AG08395 (cell line): ENCODE data around the gene GDF15.
"Not testable (repeated sequence)": the region's sequence is repeated elsewhere in the genome, so short reads cannot be mapped to it uniquely, and the experiment has no call there.

Experiments
- DNase-seq: peaks from one replicate; pipeline ENCODE4 v3.0.0; 2012; ENCODE audit warnings: mixed read lengths, low spot score

The GDF15 gene

GRCh38 chr19:18392417-18392816, 6.5 kb downstream of the GDF15 start:
- DNase-seq: no peak

- DNase-seq: no peak
These were observed 7.0 kb downstream of the GDF15 start for GRCh38 chr19:18392926-18393325.

DNA sequence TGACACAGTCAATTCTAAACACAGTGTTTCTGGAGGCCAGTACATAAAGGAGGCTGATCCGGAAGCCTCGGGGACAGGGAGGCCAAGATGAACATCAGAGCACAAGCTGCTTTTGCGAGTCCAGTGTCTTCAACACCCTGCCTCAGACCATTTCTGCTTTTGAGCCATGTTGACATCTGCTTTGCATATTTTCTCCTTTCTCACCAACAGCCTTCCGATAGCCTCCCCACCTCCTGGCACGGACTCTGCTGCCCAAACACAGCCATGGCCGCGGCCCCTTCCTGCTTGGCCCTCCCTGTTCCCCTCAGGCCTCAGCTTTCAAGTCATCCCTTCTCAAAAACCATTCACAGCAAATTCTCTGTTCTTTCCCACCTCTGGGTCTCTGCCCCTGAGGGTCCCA, 7.9 kb downstream of the GDF15 start:
- no peak for DNase-seq

DNA sequence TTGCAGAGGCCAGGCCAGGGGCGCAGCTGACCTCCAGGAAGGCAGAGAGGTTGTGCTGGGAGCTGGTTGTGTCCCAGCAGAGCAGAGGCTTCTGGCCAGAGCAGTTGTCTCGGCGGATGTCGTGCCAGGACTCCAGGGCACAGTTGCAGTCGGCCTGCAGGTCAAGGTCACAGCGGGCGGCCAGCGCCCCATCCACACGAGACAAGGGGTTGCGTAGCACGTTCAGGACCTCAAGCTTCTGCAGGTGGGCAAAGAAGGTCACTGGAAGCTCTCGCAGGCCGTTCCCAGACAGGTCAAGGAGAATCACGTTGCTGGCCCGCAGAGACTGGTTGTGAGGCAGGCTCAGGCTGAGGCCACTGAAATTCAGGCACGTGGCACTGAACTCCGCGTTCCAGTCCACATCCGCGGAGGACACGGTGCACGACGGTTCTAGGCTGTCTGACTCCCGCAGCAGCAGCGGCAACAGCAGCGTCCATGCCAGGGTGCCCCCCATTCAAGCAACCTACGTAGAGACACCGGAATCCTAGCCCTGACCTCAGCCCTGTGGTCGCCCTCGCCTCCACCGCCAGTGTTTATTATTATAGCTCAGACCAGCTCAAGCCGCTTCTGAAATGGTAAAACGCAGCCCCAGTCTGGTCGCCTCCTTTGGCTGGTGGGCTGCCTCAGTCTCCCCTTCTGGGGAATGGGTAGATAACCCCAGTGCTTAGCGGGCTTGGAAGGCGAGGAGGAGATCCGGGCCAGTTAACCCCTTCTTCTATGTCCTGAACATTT, 10.7 kb downstream of the GDF15 start:
- no peak for DNase-seq

DNA sequence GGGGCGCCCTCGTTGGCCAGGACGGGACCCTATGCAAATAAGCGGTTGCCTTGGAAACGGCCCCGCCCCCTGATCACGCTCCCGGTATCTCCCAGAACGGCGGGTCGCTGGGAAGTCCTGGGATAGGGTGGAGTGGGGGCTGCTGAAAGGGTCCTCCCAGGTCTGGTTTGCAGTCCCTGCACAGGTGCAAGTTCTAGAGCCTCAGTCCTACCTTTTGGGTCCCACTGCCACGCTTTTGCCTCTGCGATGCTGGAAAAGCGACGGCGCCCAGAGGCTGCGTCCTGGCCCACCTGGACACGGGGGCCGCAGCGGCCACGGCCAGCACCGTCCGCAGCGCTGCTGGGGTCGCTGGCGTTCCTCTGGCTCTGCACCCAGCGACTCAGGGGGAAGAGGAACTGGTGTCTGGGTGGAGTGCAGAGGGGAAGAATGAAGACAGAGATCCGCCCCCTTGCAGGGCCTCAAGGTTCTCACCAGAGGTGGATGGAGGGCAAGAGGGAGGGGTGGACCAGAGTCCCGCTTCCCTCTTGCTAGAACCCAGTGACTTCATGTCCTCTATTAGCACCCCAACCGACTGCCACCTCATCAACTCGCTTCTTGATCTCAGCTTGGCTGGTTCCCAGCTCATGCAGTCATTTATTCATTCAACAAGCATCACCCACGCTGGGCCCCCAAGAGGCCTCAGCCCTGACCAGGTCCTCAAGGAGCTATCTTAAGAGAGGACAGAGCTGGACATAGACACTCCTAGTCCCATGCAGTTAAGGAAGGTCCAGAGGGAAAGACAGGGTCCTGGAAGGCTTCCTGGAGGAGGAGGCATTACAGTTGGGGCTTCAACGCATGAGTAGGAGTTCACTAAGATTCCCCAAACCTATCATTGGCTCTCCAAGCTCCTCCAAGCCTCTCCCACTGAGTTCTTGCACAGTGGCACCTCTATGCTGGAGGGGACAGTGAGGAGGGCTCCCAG, 11.6 kb downstream of the GDF15 start, which contains the start of gene LRRC25:
Gene LRRC25 (minus strand): TSS at position 381 of the 961 bp plus-strand sequence. CDS start 659 bp downstream, outside the sequence.
- DNase-seq: no peak

DNA sequence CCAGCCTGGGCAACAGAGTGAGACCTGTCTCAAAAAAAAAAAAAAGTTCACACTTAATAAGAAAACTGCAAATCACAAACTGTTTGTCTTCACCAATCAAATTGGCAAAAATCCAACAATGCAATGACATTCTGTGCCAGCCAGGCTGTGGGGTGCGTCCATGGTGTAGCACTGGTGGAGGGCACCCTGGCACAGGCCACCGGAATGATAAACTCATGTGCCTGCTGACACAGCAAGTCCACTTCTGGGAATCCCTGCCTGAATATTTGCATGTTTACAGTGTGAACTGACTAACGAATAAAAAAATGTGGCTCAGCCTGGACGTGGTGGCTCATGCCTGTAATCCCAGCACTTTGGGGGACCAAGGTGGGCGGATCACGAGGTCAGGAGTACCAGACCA, 13.1 kb downstream of the GDF15 start:
- DNase-seq: peak; percentile 70

DNA sequence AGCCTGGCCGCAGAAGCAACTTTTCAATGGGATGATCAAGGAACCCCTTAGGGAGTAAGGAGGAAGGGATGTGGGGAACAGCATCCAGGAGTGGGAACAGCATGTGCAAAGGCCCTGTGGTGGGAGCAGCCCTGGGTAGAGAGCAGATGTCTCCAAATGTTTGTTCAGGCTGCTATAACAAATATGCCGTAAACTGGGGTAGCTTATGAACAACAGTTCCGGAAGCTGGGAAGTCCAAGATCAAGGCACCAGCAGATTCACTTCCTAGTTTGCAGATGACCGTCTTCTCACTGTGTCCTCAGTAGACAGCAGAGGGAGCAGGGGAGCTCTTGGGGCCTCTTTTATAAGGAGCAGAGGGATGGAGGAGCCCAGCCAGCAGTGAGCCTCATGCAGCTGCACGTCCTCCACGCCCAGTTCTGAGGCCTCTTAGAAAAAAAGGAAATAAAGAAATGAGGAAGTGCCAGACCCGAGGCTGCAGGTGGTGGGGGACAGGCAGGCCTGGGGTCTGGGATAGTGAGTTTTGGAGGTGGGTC, 15.7 kb downstream of the GDF15 start:
- peak; percentile 55 for DNase-seq

GRCh38 chr19:18402455-18403248, 16.7 kb downstream of the GDF15 start:
- DNase-seq: not testable (repeated sequence)

DNA sequence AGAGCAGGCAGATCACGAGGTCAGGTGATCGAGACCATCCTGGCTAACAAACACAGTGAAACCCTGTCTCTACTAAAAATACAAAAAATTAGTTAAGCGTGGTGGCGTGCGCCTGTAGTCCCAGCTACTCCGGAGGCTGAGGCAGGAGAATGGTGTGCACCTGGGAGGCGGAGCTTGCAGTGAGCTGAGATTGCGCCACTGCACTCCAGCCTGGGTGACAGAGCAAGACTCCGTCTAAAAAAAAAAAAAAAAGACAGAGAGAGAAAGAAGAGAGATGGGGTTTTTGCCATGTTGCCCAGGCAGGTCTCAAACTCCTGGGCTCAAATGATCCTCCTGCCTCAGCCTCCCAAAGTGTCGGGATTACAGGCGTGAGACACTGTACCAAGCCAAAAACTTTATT, 19.8 kb downstream of the GDF15 start:
- DNase-seq: not testable (repeated sequence)

- no peak for DNase-seq
These were observed 20.8 kb downstream of the GDF15 start for GRCh38 chr19:18406749-18407148.

DNA sequence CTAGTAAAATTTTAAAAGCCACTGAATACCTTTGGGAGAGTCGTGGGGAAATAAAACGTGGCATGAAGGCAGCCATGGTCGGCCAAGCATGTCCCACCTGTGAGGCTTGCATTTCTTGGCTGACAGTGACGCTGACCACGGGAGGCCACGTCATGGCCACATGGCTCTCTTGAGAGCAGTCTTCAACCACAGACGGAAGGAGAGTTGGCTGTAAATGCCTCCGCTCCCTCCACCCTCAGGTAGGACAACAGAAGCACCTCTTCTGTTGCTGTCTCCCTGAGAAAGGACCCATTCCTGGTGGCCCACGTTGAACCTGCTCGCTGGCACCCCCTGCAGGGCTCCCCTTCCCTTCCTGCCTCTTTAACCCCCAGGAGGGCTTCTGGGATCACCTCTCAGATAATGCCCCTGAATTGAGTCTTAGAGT, 22.1 kb downstream of the GDF15 start:
- DNase-seq: no peak

- no peak for DNase-seq
These were observed 26.8 kb downstream of the GDF15 start for GRCh38 chr19:18412610-18413239.

- DNase-seq: peak; percentile 15
These were observed 28.7 kb downstream of the GDF15 start for GRCh38 chr19:18414504-18415177.

DNA sequence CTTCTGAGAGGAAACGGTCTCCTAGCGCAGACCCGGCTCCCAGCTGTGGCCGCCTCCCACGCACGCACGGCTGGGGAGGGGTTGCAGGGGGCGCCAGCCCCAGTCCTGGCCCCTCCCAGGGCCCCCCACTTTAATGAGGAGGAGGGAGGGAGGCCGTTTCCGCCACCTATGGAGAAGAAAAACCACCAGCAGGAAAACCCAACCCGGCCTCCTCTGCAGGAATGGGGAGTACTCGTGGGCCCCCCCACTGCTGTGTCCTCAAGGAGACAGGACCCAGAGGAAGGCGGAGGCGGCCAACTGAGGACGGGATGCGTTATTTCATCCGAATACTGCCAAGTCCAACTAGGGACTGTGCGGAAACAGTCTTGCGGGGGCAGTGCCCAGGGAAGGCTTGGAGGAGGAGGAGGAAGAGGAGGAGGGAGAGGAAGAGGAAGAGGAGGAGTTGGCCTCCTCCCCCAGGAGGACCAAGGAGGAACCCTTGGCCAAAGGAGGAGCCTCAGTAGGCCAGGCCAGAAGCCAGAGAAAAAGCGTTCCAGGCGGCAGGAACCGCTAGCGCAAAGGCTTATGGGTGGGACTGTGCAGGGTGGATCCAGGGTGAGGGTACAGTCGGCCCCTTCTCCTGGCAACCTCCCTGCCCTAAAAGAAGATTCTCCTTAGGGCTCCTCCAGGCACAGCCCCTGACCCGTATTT, 29.4 kb downstream of the GDF15 start:
- peak; percentile 67 for DNase-seq

GRCh38 chr19:18416778-18417249, 30.9 kb downstream of the GDF15 start:
- DNase-seq: peak; percentile 88

- peak; percentile 69 for DNase-seq
These were observed 31.5 kb downstream of the GDF15 start for GRCh38 chr19:18417250-18418028.

DNA sequence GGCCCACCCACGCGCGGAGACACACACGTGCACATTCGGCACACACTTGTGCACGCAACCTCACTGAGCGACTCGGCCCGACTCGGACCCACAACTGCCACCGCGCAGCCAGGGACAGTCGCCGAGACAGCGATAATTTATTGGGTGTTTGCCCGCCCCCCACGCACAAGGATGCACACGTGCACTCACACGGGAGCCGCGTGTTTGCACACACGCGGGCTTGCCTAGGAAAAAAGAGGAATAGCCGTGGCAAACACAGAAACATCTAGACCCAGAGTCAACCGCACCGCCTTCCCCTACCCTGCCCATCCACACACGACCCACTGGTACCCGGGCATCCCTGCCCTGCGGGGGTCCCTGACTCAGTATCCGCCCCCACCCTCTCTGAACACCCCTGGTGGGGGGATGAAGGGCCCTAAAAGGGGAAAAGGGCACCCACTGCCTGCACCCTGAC, 32.1 kb downstream of the GDF15 start:
- DNase-seq: no peak

DNA sequence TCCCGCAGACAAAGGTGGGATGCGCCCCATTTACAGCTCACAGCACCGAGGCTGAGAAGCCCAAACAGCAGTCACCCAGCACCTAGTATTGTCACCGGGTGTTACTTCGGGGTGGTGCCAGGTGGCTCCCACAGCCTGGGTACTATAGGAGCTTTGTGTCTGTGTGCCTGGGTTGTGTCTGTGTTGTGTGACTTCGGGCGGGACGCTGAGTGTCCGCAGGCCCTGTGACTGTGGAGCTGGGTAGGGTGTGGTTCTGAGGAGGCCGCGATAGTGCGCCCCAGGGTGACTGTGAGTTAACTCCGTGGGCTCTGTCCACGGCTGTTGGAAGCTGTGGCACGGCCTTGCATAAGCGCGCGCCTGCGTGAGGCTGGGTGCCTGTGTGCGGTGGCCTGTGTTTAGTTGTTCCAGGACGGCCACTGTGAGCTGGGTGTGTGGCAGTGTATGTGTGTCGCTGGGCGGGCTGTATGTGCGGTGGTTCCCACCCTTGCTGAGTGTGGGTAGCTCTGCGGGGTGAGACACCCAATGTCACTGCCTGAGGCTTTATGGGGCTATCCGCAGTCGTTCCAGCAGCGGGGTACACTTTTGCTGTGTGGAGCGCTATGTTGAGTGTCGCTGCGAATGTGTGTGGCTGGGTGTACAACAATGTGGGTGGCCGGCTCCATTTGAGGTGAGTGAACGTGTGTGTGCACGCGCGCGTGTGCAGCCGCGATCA, 32.7 kb downstream of the GDF15 start:
- no peak for DNase-seq
